Measurements from ENCODE around the gene DZIP1L.
"Not testable (repeated sequence)": the region's sequence is repeated elsewhere in the genome, so short reads cannot be mapped to it uniquely, and the experiment has no call there.

Gene DZIP1L

DNA sequence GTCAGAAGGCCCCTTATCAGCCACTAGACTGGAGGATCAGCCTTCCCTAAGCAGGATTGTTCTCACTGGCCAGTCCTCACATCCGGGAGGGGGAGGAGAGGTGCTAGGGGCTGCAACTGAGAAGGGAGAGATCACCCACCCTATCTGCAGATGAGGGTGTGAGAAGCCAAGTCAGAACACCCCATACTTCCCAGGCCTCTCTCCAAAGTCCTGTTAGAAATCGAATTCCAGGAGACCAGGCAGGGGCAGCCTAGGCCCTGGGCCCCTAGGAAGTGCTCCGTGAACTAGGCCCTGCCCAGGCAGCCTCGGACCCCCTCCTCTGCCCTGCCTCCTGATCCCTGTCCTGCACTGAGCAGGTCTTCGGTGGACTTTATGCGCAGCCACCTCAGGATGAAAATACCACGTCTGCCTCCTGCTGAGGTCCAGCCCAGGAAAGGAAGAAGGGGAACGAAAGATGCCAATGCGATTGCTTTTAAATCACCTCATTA, 933 bp downstream of the DZIP1L start:
- DNase-seq (ENCODE audit: low spot score): no peak

DNA sequence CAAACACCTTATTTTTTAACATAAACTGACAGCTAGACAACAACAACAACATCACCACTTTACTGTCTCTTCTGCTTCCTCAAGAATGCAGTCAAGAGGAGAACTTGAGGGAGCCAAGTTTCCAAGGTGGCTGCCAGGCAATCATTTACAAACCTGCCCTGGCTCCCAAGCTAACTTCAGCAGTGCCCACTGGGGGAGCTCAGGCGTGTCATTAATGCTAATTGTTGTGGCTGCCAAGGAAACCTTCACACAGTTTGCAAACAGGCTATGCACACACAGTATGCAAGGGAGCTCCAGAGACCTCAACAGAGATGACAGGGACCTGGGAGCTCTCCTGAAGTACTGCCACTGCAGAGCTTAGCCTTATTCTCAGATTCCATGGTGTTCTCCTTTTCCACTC, 2.1 kb downstream of the DZIP1L start:
- DNase-seq (ENCODE audit: low spot score): no peak

GRCh38 chr3:138112362-138112761, 3.0 kb downstream of the DZIP1L start:
- no peak for DNase-seq (ENCODE audit: low spot score)

DNA sequence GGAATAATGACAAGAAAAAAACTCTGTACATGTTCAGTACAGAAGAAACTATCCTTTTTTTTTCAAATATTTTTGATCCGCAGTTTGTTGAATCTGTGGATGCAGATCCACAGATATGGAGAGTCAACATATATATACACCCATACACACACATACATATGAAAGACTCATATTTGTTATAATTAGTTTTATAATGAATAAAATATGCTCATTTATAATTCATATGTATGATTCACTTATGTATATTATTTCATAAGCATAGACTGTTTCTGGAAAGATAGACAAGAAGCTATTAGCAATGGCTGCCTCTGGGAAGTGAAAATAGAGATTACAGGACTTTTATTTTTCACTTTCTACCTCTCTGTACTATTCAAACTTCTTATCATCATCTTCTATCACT, 9.8 kb downstream of the DZIP1L start:
- DNase-seq (ENCODE audit: low spot score): no peak

- DNase-seq (ENCODE audit: low spot score): no peak
Observed at GRCh38 chr3:138103466-138103865, 11.9 kb downstream of the DZIP1L start.

- not testable (repeated sequence) for DNase-seq (ENCODE audit: low spot score)
Observed at GRCh38 chr3:138101351-138101940, 14.0 kb downstream of the DZIP1L start.

- DNase-seq (ENCODE audit: low spot score): no peak
Observed at GRCh38 chr3:138099417-138099816, 16.0 kb downstream of the DZIP1L start.

GRCh38 chr3:138097192-138098172, 17.9 kb downstream of the DZIP1L start:
- DNase-seq (ENCODE audit: low spot score): no peak

- no peak for DNase-seq (ENCODE audit: low spot score)
Observed at GRCh38 chr3:138093721-138094120, 21.7 kb downstream of the DZIP1L start.

- DNase-seq (ENCODE audit: low spot score): no peak
Observed at GRCh38 chr3:138092023-138092422, 23.4 kb downstream of the DZIP1L start.

GRCh38 chr3:138089091-138089490, 26.3 kb downstream of the DZIP1L start:
- DNase-seq (ENCODE audit: low spot score): no peak

- DNase-seq (ENCODE audit: low spot score): not testable (repeated sequence)
Observed at GRCh38 chr3:138085745-138086144, 29.7 kb downstream of the DZIP1L start.

GRCh38 chr3:138084196-138084595, 31.2 kb downstream of the DZIP1L start:
- no peak for DNase-seq (ENCODE audit: low spot score)

DNA sequence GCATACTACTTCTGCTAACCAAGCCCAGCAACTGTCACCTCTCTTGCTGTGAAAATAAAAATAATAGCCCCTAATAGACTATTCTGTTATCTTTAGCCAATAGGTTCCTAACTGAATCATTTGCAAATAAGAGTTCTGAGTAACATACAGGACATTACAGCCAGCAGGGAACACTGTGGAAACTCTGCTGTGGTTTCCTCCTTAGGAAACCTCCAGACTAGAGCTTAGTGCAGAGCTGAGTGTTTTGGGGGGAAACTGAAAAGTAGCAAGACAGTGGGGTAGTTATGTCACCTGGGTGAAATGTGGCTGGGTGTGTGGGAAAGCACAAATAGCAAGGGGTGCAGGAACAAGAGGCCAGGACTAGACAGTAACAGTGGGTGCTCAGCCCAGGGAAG, 32.4 kb downstream of the DZIP1L start:
- no peak for DNase-seq (ENCODE audit: low spot score)

- no peak for DNase-seq (ENCODE audit: low spot score)
Observed at GRCh38 chr3:138082085-138082991, 33.1 kb downstream of the DZIP1L start.

DNA sequence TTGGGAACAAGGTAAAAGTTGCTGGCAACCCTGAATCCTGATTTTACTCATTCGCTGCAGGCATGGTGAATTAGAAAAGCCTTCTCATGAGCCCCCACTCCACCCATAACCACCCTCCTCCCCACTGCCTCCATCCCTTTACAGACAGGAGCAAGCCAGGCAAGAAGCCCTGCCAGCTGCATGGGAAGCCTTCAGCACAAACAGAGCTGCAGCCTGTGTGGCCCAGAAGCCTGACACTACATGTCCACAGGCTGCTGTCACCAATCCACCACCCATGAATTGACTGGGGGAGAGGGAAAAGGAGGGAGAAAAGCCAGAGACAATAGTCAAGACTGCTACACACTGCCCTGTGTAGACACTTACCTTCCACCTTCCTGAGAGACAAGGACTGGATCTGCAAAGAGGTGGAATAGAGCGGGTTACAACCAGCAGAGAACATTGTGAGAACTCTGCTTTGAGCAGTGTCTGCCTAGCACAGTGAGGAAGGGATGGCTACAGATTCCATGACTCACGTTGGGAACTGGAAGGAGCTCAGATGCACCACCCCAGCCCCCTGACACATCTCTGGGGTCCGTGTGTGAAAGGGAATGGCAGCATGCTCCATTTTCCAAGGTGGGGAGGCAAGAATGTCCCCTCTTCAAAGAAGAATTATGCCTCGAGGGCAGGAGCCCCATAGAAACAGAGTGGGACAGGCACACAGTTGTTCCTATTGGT, 33.9 kb downstream of the DZIP1L start:
- no peak for DNase-seq (ENCODE audit: low spot score)

GRCh38 chr3:138079901-138080300, 35.5 kb downstream of the DZIP1L start:
- no peak for DNase-seq (ENCODE audit: low spot score)

DNA sequence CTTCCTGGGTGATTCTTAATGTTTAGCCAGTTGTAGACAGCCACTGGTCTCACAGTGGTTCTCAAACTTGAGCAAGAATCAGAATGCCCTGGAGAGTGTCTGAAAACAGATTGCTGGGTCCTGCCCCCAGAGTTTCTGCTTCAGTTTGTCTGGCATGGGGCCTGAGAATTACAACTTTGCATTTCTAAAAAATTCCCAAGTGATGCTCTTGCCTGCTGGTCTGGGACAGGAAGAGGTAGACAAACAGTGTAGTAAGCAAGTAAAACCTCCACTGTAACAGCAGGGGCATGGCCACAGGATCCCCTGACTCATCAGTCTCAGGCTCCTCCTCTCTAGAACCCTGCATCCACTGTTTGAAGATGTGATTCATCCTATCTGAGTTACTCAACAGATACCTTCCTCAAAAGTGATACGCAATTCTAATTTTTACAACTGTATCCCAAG, 36.5 kb downstream of the DZIP1L start:
- no peak for DNase-seq (ENCODE audit: low spot score)

DNA sequence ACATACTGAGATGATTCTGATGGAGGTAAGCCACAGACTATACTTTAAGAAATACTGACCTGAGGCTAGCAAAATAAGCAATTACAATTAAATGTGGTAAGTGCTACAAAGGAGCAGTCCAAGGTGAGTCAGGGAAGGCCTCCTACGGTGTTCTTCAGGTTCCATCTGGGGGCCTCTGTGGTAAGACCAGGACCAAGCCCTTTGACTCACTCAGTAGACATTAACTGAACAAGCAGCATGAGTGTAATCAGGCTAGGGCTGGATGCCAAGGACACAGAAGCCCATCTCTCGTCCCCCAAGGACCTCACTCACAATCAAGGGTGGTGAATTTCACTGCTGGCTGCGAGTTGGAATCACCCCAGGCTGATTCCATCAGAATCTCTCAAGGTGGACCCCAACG, 37.3 kb downstream of the DZIP1L start:
- no peak for DNase-seq (ENCODE audit: low spot score)

DNA sequence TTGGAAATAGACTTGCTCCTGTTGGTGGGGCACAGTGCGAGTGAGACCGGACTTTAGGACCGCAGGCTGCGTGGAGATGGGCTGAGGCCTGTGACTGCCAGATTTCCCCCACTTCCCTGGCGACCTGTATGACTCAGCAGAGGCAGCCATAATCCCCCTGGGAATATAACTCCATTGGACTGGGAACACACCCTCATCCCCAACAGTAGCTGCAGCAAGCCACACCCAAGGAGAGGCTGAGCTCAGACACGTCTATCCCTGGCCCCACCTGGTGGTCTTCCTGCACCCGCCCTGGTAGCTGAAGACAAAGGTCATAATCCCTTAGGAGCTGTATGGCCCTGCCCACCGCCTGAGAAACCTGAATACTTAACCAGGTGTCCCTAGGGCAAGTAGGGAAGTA, 42.6 kb downstream of the DZIP1L start:
- DNase-seq (ENCODE audit: low spot score): no peak

- no peak for DNase-seq (ENCODE audit: low spot score)
Observed at GRCh38 chr3:138070006-138070405, 45.4 kb downstream of the DZIP1L start.
